Mesothelial cell of epicardium (in vitro differentiated cells): ENCODE data around the gene ZNF260. TPM values are rescaled to one million over a fixed set of nuclear protein-coding genes. Genes with fewer than 3 reads are reported as not detected.

Experiments used
- DNase-seq, 2 experiments: peaks; one replicate each; pipeline ENCODE4 v3.0.0; 2021; ENCODE audit warnings: low spot score in 2 of 2; ENCODE audit not compliant: unreplicated experiment in 2 of 2
- H3K27ac Mint-ChIP-seq: 2 replicates; pipeline ENCODE4 v1.8.0; 2021; ENCODE audit warnings: mixed read lengths
- H3K27me3 Mint-ChIP-seq: 2 replicates; pipeline ENCODE4 v1.8.0; 2021; ENCODE audit warnings: low read depth, mixed read lengths
- H3K36me3 Mint-ChIP-seq: 2 replicates; pipeline ENCODE4 v1.8.0; 2021; ENCODE audit warnings: mixed read lengths
- H3K4me1 Mint-ChIP-seq: 2 replicates; pipeline ENCODE4 v1.8.0; 2021; ENCODE audit warnings: mixed read lengths
- H3K4me3 Mint-ChIP-seq: 2 replicates; pipeline ENCODE4 v1.8.0; 2021; ENCODE audit warnings: mild to moderate bottlenecking, moderate library complexity, mixed read lengths
- H3K9me3 Mint-ChIP-seq: 2 replicates; pipeline ENCODE4 v1.8.0; 2021; ENCODE audit warnings: mixed read lengths
- total RNA-seq: library from RNA; stranded (reverse); gene quantifications from 3 replicates; pipeline ENCODE4 v1.2.1, GENCODE V29; 2021
- TF ChIP-seq, protein P1 (sequence below): fragments of 200-600 bp; sonication (generic); IDR thresholded peaks from one replicate; pipeline ENCODE4 v1.5.0; 2021; ENCODE audit warnings: antibody characterized with exemption; ENCODE audit not compliant: unreplicated experiment

ZNF260 gene
- total RNA-seq, 1 donor from 2014 or later, result 29.2 TPM

GRCh38 chr19:36488118-36488845, 39.8 kb downstream of the ZNF260 start:
- Mint-ChIP-seq H3K4me1 (peaks cover 22% of the 10 kb centered on the region), H3K36me3 (peaks cover 34% of the 10 kb centered on the region), H3K9me3 (peaks cover 20% of the 10 kb centered on the region), H3K4me3 (peak overlapping the region; percentile 97), H3K27ac (peak overlapping the region; percentile 100), H3K27me3 (no peaks in the 10 kb centered on the region)
- DNase-seq, result no peak
- TF ChIP-seq, protein P1, sequence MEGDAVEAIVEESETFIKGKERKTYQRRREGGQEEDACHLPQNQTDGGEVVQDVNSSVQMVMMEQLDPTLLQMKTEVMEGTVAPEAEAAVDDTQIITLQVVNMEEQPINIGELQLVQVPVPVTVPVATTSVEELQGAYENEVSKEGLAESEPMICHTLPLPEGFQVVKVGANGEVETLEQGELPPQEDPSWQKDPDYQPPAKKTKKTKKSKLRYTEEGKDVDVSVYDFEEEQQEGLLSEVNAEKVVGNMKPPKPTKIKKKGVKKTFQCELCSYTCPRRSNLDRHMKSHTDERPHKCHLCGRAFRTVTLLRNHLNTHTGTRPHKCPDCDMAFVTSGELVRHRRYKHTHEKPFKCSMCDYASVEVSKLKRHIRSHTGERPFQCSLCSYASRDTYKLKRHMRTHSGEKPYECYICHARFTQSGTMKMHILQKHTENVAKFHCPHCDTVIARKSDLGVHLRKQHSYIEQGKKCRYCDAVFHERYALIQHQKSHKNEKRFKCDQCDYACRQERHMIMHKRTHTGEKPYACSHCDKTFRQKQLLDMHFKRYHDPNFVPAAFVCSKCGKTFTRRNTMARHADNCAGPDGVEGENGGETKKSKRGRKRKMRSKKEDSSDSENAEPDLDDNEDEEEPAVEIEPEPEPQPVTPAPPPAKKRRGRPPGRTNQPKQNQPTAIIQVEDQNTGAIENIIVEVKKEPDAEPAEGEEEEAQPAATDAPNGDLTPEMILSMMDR, result no peak

DNA sequence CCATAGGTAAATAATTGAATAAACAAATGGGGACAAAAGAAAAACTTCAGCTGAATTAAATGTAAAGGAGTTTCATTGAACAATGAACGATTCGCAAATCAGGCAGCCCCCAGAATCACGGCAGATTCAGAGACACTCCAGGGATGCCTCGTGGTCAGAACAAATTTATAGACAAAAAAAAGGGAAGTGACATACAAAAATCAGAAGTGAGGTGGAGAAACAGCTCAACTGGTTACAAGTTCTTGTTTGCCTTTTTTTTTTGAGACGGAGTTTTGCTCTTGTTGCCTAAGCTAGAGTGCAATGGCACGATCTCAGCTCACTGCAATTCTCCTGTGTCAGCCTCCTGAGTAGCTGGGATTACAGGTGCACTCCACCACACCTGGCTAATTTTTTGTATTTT, 44.4 kb downstream of the ZNF260 start:
- Mint-ChIP-seq H3K27ac (no peak overlapping the region), H3K4me1 (peaks cover 13% of the 10 kb centered on the region), H3K36me3 (peaks cover 44% of the 10 kb centered on the region), H3K4me3 (no peak overlapping the region), H3K27me3 (no peaks in the 10 kb centered on the region), H3K9me3 (peaks cover 14% of the 10 kb centered on the region)
- TF ChIP-seq, protein P1, result no peak
- DNase-seq, result no peak

DNA sequence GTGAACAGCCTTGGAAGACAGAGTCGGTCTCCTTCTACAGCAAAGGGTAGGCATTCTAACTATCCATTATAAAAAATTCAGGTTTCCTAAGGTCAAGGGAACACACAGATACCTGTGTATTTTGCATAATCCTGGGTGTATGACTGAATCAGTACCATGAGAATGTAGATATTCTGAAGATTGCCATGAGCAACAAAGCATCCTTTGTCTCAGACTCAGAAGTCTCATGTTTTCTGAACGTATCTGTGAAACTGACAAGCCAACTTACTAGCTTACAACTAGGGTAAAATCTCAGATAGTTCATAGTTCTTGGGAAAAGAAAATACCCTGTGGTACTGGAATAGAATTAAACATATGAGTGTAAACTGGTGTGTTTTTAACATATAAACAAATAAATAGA, 45.2 kb downstream of the ZNF260 start:
- Mint-ChIP-seq H3K36me3 (peaks cover 47% of the 10 kb centered on the region), H3K4me3 (no peak overlapping the region), H3K27me3 (no peaks in the 10 kb centered on the region), H3K9me3 (peaks cover 14% of the 10 kb centered on the region), H3K4me1 (peaks cover 6% of the 10 kb centered on the region), H3K27ac (no peak overlapping the region)
- TF ChIP-seq, protein P1, result no peak
- no peak for DNase-seq

Other genes starting within 250 kb of the ZNF260 start
- 13.9 to 14.6 TPM (median 14.3 TPM) in 3 replicates for gene ZFP14, start 149.1 kb downstream of the ZNF260 start, total RNA-seq
- 14.9 to 15.6 TPM (median 15.5 TPM) in 3 replicates for gene ZFP82, start 109.6 kb downstream of the ZNF260 start, total RNA-seq
- gene ZNF566, start 38.7 kb downstream of the ZNF260 start, total RNA-seq, result 19.2 to 19.6 TPM (median 19.6 TPM) in 3 replicates
- 29.0 to 33.5 TPM (median 32.0 TPM) in 3 replicates for gene ZNF529, start 45.0 kb upstream of the ZNF260 start, total RNA-seq
- 21.1 to 22.2 TPM (median 21.2 TPM) in 3 replicates for gene ZNF382, start 77.0 kb upstream of the ZNF260 start, total RNA-seq
- gene ZNF461, start 138.6 kb upstream of the ZNF260 start, total RNA-seq, result 10.3 to 13.6 TPM (median 13.1 TPM) in 3 replicates
- 11.0 to 12.9 TPM (median 11.3 TPM) in 3 replicates for gene ZNF567, start 159.3 kb upstream of the ZNF260 start, total RNA-seq
- 11.1 to 14.5 TPM (median 12.6 TPM) in 3 replicates for gene ZNF850, start 244.5 kb upstream of the ZNF260 start, total RNA-seq